GM04503 (cell line): ENCODE measurements around the gene GSTK1.
A peak's percentile ranks its signal among the peaks of the same experiment; 100 is the strongest.
"Not testable (repeated sequence)": the region's sequence is repeated elsewhere in the genome, so short reads cannot be mapped to it uniquely, and the experiment has no call there.

Experiments
- DNase-seq: peaks from one replicate; pipeline ENCODE4 v3.0.0-alpha.2; 2012; ENCODE audit warnings: low read depth

Gene GSTK1

DNA sequence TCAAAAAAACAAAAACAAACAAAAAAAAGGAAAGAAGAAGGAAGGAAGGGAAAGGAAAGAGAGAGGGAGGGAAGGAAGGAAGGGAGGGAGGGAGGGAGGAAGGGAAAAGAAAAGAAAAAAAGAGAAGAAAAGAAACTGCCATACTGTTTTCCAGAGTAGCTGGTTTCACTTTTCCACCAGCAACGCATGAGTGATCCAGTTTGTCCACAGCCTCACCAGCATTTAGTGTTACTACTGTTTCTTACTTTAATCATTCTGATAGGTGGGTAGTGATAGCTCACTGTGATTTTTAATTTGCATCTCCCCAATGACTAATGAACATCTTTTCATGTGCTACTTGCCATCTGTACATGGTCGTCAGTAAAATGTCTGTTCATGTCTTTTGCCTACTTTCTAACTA, 9.6 kb downstream of the GSTK1 start:
- DNase-seq = no peak

DNA sequence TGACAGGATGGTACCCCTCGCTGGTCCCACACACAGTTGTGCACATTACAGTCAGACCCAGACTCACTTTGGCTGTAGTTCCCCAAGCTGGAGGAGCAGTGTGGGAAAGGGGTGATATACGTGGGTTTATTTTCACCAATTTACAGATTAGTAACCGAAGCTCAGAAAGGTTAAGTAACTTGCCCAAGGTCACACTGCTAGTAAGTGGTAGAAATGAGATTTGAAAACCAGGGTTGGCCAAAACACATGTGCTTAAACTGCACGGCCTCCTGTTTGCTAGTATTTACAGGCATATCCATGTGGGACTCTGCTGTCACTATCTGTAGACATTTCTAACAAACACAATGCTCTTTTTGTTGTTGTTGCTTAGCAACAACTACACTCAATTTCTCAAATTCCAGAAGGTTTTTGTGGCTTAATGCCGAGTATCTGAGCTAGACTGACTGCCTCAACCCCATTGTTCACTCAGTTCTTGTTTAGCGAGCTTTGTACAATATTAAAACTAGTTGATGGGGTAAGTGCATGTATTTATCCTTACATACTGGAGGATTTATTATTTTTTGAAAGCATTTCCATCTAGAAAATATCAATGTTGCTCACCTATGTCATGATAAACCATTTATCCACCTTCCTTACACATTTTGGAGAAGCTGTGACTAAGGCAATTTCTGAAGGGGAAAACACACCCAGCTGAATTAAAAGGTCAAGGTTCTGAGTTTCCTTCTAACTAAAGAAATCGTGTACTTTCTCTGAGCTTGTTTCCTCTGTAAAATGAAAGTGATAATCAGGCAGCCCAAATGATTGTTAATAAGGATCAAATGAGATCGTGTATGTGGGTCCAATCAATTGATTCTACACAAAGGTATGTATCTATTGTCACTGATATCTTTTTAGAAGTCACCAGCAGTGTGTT, 16.2 kb downstream of the GSTK1 start:
- DNase-seq = peak; percentile 73

DNA sequence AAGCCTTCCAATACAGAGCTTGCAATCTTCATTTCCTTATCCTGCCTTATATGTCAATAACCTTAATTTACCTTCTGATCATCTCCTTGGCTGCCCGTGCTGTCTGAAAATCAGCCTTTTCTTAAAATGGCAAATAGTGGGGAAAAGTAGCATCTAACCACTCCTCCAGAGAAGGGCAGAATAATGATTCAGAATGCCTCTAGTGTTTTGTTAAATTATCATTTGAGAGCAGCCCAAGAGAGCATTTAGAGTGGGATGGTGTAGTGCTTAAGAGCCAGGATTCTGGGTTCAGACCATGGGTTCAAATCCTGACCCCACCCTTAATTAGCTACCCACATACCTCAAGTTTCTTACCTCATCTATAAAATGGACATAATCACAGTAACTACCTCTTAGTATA, 16.9 kb downstream of the GSTK1 start:
- DNase-seq = no peak

DNA sequence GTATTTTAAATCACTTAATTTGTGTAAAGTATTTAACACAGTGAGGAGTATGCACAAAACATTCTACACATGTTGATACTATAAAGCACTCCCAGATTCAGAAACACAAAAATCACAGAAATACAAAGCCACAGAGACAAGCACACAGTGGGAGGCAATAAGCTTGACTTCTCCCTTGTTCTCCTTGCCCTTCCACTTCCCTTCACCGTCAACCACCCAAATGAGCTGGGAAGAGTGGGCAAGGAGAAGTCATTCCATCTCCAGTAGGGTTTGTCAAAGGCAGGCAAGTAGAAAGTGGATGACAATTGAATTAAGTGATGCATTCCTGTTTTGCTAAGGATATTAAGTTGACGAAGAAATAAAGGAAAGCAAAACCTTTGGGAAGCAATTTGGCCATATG, 17.3 kb downstream of the GSTK1 start:
- no peak for DNase-seq

DNA sequence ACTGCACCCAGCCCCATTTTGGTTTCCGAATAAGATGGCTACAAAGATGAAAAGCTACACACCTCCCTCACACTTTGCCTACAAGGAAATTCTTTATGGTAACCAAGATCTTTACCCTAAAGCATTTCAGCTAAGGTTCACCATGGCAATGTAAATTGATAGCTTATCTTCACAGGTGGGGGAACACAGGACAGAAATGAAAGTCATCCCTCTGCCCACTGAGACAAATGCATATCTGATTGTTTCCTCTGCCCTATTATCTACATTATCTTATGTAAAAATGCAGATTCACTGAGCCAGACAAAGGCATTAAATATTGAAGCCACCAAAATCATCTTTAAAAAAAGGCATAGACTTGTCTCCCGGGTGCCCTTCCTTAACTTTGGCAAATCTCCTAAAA, 18.3 kb downstream of the GSTK1 start:
- DNase-seq = no peak

DNA sequence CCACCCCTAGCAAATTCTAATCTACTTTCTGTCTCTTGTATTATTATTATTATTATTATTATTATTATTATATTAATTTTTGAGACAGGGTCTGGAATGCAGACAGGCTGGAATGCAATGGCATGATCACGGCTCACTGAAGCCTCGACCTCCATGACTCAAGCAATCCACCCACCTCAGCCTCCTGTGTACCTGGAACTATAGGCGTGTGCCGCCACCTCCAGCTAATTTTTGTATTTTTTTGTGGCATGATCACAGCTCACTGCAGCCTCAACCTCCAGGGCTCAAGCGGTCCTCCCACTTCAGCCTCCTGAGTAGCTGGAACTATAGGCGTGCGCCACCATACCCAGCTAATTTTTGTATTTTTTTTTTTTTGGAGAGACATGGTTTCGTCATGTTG, 18.9 kb downstream of the GSTK1 start:
- no peak for DNase-seq

DNA sequence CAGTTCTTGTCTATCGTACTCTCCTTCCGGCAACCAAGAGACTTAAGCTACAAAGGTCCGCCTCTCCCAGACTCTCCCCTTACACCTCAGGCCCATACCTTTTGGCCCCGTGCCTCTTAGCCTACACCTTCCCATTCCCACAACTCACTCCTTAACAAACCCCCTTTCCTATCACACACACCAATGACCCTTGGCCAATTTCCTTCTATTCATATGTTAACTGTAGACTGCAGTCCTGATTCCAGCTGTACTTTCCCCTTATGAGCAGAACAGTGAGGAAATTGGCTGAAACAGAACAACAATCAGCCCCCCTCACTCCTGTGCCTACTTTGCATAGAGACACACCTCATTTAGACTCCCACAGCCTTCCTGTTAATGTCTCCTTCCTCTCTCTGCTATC, 20.1 kb downstream of the GSTK1 start:
- DNase-seq = no peak

DNA sequence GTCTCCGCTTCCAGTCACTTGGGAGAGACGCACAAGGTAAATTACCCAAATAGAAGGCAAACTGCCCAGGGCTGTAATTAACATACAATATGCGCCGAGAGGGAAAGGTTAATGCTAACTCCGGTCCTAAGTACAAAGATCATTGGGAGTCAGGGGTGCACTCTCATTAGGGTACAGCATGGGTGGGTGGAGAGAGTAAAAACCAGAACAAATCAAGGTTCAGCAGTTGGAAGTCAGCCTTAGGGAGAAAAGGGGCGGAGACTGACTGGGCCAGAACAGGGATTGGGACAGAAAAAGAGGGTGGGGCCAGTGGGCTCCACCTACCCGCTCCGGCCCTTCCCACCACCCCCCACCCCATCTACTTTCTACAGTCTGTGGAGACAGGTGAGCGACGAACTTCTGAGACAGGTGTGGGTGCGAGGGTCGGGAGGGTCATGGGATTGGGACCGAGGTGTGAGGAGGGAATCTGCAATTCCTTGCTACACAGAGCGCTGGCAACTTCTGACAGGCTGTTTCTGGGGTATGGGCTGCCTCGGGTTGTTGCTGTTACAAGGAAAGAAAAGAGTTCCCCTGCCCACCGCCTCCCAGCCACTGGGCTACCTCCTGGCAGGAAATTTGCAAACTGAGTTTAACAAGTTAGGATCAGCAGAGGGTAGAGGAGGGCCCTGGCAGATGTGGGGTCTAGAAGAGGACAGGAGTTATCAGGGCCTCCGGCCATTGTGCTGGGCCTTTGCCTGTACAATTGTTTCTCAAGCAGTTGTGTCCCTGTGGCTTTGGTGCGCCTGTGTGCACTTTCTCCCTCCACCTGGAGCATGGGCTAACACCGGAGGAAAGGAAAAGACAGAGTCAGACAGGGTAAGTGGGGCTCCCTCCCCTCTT, 21.6 kb downstream of the GSTK1 start, which contains the start of gene TMEM139:
Gene TMEM139, plus strand, starts transcription at position 368 of the 879 bp plus-strand sequence. CDS start 1,000 bp downstream, outside the sequence.
- no peak for DNase-seq

DNA sequence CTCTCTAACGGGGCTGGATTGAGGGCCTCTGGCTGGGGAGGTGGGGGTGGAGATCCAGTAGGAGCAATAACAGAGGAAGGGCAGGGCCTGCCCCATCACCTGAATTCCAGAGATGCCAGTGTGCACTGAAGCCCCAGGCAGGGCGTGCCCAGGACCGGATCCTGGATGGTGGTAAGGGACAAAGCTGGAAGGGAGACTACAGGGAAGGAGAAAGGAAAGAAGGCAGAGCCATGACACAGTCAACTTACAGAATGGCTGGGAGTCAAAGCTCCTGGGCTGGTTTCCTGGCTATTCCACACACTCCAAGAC, 22.2 kb downstream of the GSTK1 start:
- DNase-seq = no peak

DNA sequence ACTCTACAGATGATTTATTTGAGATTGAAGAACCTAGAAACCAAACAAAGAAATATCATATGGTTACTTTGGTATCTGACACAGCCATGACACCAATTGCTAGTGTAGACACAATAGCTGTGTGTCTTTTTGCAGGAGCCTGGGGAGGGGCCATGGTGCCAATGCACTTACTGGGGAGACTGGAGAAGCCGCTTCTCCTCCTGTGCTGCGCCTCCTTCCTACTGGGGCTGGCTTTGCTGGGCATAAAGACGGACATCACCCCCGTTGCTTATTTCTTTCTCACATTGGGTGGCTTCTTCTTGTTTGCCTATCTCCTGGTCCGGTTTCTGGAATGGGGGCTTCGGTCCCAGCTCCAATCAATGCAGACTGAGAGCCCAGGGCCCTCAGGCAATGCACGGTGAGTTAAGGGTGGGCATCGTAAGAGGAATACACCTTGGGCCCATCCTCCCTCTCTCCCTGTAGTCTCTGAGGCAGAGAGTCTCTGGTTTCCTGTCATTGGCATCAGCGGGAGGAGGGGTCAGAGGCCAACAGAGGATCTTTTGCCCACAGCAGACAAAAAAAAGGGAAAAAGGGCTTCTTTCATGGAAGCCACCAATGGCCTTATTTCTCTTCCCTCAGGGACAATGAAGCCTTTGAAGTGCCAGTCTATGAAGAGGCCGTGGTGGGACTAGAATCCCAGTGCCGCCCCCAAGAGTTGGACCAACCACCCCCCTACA, 22.7 kb downstream of the GSTK1 start:
- no peak for DNase-seq

DNA sequence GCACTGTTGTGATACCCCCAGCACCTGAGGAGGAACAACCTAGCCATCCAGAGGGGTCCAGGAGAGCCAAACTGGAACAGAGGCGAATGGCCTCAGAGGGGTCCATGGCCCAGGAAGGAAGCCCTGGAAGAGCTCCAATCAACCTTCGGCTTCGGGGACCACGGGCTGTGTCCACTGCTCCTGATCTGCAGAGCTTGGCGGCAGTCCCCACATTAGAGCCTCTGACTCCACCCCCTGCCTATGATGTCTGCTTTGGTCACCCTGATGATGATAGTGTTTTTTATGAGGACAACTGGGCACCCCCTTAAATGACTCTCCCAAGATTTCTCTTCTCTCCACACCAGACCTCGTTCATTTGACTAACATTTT, 23.3 kb downstream of the GSTK1 start:
- DNase-seq = no peak

DNA sequence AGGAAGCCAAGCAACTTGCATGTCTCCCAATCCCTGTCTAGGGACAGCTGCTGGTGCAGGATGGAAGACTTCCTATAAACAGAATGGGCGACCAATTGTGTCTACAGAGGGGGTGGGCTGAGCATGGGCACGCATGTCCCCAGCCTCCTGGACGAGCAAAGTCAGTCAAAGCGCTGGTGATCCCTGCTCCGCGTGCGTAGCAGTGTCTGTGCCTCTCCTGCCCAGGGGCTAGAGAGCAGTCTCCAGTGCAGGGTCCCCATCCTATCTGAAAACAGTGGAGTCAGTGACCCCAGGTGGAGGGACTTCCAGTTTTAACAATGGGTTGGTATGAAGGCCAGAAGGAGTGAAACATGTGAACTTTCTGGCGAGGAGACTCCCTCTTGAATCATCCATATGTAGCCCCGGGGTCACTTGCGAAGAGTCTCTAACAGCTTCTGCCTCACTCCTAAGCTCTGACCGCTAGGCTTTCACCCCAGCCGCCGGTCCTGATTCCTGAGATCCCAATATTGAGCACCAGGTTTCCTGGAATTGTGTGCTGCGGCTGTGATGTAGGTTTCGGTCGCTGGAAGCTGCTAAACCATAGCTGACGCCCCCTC, 24.2 kb downstream of the GSTK1 start:
- DNase-seq = no peak

DNA sequence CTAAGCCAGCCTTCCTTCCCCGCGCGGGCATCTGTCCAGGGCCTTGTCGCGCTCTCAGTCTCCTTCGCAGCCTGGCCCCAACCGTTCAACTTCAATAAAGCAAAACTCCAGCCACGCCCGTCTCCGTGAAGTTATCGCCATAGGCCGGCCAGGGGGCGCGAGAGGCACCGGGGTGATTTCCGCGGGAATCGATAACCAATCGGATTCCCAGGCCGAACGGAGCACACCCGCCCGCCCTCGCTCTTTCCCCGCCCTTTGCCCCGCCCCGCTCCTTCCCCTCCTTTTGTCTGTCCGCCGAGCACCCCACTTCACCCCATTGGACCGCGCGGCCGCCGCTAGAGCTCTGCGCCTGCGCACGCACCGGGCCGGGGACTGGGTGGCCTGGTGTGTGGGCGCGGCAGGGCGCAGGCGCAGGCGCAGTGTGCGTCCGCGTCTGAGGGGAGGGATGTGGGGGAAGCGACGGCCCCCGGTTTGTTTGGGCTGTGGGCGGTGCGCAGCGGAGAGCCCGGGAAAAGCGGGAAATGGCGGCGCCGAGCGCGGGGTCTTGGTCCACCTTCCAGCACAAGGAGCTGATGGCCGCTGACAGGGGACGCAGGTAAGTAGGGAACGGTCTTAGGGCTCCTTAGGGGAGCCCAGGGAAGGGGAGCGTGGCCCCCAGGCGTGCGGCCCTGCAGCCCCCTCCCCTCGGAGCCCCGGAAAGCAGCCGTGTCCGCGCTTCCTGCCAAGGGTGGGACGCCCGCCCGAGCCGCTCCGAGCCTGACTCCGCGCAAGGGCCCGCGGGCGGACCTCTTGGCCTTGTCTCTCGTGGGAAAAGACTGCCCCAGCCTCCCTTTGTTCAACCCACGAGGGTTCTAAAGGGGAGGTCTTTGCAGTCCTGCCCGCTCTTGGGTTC, 24.9 kb downstream of the GSTK1 start, which contains the start of gene CASP2:
Gene CASP2, plus strand, starts transcription at position 417 of the 892 bp plus-strand sequence. Its CDS starts 105 bp downstream, at position 522.
- DNase-seq = peak; percentile 78

DNA sequence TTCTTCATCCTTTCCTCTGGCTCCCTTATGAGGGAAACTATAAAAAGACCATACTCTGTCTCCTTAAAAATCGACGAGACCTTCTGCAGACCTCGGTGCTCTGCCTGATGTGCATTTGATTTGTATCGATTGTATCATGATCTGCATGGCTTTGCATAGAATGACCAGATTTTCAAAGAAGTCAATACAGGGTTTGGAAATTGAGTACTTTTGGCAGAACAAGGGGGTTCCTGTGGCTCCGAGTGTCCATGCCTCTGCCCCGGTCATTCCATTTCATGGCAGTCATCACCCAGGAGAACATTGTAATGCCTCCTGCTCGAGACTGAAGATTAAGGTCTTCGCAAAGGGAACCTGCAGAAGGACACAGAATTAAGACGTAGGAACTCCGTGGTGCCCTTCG, 25.6 kb downstream of the GSTK1 start:
- no peak for DNase-seq

DNA sequence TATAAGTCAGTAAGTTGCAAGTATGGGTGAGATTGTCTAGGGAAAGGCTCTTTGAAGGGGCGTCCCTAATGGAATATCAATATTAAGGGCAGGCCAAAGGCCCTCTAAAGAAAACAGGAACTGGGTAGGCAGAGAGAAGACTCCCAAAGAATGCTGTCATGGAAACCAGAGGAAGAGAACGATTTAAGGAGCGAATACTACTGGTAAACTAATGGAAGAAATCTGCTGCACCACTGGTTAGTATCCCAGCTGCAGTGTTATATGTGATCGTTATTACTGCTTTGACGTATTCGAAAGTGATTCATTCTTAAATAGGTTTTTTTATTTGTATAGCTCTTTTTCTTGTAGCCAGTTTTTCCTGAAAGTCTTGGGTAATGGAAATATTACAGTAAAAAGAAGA, 26.2 kb downstream of the GSTK1 start:
- no peak for DNase-seq

DNA sequence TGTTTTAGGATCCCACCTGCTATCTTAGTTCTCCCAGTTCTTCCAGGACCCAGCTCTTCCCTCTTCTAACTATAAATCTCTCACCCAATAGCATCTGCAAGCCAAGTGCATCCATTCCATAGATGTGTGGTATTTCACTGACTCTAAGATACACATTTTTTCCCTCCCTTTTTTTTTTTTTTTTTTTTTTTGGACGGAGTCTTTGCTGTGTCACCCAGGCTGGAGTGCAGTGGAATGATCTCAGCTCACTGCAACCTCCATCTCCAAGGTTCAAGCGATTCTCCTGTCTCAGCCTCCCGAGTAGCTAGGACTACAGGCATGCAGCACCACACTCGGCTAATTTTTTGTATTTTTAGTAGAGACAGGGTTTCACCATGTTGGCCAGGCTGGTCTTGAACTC, 26.6 kb downstream of the GSTK1 start:
- not testable (repeated sequence) for DNase-seq

DNA sequence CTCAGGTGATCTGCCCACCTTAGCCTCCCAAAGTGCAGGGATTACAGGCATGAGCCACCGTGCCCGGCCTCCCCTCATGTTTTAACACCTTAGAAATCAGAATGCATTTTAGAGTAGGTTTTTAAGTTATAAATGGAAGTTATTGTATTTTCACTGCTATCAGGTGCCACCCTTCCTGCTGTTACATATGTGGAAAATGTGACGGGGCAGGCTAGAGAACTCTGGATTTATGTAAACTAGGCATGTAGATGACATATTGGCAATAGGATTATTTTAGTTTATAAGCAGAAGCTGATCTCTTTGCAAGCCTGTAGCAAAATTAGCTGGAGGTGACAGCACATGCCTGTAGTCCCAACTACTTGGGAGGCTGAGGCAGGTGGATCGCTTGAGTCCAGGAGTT, 27.1 kb downstream of the GSTK1 start:
- DNase-seq = no peak

DNA sequence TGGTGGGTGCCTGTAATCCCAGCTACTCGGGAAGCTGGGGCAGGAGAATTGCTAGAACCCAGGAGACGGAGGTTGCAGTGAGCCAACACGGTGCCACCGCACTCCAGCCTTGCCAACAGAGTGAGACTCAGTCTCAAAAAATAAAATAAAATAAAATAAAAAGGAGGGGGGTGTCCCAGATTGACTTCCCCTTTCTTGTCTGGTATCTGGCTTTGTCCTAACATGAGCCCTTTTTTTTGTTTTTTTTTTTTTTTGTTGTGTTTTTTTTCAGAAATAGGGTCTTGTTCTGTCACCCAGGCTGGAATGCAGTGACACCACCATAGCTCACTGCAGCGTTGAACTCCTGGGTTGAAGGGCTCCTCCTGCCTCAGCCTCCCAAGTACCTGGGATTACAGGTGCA, 29.6 kb downstream of the GSTK1 start:
- no peak for DNase-seq

DNA sequence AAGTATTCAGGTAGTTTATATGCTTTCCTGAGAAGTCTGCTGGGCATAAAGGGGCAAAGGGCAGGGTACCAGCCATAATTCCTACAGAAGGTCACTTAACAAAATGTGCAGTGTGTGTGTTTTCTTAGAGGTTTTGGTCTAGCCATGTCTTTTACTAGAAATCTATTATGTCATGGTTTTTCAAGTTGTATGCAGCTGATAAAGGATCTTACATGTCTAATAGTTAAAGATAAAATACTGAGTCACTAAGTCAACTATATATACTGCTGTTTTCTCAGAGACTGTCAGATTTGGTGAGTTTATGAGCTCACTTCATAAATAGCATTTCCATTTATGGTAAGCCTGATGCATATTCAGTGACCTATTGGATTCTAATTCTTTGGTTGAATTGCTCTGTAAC, 32.6 kb downstream of the GSTK1 start:
- DNase-seq = no peak

DNA sequence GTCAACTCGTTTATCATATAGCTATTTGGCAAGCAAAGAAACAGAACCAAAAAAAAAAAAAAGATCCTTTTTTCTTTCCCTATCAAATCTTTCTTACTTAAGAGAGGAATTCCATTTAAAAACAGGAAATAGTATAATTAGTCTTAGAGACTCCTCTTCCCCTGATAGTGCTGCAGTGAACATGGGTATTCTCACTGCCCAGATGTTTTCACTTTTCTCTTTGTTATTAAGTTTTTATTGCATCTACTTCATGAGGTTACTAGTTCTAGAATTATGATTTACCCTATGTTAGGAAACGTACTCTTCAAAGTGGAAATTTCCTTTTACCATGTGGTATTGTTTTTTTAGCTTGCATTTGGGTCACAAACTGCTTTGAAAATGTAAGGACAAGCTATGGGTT, 33.4 kb downstream of the GSTK1 start:
- no peak for DNase-seq

DNA sequence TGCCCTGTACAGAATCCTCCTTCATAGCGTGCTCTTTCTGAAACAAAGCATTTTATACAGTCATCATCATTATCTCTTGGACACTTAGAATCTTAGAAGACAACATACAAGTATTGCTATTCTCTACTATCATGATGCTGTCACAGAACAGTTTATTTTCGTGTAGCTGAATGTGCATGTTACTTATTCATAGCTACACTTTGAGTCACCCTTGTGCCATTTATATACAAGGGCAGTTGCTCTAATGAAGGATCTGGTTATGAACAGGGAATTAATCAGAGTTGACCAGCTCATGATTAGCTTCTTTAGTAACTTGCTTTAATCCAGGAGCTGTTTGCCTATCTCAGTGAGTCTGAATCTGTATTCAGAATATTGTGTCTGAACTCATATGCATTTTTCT, 36.1 kb downstream of the GSTK1 start:
- no peak for DNase-seq
